Stromal cell of bone marrow (primary cell): ENCODE data around the gene HTR4.

Experiments used
- DNase-seq: peaks from one replicate; pipeline ENCODE4 v3.0.0-alpha.2; 2012; ENCODE audit warnings: low read depth

The HTR4 gene

DNA sequence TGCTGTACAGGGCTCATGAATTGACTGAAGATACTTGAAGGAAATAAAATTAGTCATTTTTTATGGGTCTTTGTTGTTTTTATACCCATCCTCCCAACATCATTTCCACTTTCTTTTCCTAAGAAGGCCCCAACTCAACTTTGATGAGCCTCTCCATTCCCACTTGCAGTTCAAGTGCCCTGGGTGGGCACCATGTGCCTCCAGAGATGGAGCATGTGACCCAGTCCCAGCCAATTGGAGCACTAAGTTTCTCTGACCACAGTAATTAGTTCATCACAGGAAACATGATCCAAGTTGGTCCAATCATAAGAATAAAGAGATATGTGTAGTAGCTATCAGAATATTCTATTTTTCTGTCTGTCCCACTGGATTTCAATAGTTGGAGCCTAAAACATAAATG lies 46.9 kb downstream of the HTR4 start:
- no peak for DNase-seq

DNA sequence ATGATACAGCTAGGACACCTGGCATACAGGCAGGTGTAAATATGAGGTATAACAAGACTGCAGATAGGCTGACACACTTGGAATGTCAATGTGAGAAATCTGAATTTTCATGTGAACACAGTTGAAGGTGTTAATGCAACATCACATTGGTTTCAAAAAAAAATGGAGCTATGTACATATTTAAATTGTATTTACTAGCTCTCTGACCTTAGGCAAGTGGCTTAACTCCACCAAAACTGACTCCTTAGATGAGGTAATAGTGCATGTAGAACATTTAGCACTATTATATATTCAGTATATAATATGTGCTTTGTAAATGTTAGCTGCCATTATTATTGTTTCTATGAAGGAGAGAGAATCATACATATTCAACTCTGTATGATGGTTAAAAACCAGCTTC lies 48.0 kb downstream of the HTR4 start:
- DNase-seq: no peak

DNA sequence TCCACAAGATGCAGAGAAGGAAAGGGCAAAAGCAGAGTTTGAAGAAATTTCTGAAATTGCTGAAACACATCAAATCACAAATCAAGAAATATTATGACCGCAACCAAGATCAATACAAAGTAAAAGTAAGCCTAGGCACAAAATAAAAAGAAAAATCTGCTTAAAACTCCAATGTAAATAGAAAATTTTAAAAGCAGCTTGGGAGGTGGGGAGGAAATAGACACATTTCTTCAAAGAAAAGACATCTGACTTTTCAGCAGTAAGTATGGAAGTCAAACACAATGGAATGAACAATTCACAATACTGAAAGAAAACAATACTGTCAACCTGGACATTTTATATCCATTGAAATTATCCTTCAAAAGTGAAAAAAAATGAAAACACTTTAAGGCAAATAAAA lies 55.1 kb downstream of the HTR4 start:
- DNase-seq: no peak

DNA sequence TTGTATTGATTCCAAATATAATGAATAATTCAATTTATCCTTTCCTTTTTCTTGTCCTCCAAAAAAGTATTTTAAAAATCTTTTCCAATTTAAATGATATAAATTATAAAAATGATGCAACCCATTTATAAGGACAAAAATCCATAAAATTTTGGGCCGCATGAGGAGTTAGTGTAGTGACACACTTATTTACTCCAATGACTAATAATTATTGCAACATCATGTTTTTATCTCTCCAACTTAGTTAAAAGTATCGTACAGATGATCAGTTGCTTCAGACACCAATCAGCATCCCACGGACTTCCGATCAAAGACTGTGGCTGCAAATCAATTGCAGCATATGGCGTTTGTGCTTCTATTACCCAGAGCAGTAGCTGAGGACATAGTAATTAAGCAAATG lies 58.6 kb downstream of the HTR4 start:
- DNase-seq: no peak

DNA sequence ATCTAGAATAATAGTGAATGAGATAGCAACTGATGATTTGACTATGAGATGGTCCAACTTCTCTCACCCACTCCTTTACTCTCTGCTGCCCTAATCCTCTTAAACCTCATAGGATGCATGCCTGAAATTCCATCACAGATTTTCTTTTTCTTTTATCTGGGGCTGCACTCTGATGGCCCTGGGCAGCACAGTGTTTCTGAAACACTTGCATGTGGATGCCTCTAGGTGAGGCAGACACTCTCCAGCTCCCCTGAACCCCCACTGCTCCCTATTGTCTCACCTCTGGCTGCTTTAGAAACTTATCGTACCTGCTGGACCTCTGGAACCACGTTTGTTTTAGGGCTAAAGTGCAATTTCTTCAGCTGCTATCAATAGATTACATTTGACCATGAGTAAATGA lies 67.5 kb downstream of the HTR4 start:
- DNase-seq: no peak

DNA sequence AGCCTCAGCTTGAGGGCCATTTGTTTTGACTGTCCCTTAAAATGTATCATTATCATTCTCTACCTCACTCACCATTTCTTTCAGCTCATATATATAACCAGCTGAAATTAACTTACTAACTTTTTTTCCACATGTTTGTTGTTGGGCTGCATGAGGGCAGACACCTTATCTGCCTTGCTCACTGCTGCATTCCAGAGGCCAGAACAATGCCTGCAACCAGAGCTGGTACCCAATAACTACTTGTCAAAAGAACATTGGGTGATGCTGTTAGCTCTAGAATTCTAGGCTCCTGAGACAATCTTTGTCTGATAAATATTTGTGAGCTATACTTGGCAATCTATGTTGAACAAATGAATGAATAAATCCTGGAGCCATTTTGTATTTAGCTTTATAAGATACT lies 68.3 kb downstream of the HTR4 start:
- DNase-seq: no peak

DNA sequence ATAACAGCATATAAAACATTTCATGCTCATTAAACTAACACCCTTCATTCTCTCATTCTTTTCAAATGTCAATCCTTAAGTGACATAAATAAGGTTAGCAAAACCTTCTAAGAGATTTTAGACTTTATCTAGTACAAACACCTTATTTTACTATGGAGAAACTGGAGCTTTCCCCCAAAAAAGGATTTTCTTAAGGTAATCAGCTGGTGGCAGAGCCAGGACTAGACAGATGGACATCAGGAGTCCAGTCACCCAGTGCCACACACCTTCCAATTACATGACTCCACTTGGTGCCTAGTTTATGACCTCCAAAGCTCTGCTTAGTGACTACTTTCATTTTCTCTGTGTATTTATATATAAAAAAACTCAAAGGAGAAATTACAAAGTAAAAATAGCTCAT lies 70.2 kb downstream of the HTR4 start:
- DNase-seq: no peak

DNA sequence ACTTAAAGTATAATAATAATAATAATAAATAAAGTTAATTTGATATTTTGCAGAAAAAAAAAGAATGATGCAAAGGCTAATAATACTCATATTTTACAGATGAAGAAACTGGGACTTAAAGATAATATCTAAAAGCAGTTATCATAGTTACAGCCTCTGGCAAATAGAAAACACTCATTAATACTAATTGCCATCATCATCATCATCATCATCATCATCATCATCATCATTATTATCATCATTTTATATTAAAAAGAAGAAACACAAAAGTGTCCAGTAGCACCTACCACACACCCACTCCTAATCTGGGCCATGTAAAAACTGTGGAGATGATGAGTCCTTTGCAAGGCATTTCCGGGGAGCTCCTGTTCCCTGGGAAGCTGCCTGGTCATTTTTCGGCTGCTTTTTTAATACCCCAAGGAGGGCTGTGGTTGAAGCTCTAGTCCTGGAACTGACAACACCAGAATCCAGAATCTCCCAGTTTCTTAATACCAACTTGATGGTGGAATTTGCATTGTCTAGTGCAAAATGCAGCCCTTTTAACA lies 70.8 kb downstream of the HTR4 start:
- DNase-seq: no peak

DNA sequence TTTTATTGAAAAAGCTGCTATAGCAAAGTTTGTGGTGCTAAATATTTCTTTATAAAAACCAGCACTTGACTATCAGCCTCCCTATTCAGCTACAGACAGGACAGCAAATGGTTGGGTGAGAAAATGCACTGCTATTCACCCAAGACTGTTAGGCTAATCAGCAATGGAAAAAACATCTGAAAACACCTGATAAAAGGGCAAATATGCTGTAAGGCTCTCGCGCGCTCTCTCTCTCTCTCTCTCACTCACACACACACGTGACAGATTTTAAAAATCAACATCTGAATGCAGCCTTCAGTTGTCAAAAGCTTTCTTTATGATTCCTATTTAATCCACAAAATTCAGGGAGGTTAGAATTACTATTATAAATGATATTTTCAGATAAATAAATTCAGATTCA lies 80.2 kb downstream of the HTR4 start:
- DNase-seq: no peak

DNA sequence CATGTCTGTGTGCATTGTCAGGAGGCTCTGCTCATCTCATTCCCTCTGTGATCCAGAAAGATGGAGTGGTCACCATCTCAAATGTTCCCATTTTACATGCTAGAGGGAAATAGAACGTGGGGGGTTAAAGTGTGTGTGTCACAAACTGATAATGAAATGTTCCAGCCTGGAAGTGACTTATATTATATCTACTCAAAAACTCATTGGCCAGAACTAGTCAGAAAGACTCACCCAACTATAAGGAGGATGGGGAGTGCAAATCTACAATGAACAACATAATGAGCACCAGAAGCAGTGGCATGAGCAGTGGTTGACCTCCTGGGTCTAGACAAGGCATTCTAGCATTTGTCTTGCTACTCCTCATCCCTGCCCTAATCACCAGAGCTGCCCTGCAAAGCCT lies 81.0 kb downstream of the HTR4 start:
- DNase-seq: no peak

DNA sequence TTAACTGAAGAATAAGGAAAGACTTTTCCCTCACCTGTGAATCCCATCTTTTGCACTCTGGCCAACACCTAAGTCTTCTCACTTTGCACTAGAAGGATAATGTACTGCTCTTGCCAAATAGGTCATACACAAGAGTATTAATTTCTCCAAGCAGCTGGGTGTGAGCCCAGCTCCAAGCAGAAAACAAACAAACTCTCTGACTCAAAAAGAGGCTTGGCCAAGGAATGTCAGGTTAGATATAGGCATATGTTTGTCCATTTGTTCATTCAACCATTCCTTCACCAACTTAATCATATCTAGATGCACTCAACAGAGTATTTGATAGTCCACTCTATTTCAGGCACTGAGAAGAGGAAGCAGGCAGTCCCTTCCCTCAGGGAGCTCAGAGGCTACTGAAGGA lies 84.4 kb downstream of the HTR4 start:
- DNase-seq: no peak

DNA sequence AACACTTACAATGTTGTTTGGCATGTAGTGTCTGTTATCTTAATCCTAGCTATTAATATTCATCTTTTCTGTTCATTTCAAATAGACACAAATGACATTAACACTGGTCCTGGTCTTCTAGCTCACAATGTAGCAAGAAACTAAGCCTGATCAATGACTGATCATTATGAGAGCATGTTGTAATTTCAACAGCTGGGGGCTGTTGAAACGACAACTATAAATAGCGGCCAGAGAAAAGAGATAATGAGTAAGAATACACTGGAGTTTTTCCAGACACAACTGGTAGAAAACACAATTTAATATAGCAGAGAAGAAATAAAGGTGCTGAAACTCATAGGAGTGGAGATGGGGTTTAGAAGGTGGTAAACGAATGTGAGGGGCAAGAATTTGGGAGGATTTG lies 89.2 kb downstream of the HTR4 start:
- DNase-seq: no peak

DNA sequence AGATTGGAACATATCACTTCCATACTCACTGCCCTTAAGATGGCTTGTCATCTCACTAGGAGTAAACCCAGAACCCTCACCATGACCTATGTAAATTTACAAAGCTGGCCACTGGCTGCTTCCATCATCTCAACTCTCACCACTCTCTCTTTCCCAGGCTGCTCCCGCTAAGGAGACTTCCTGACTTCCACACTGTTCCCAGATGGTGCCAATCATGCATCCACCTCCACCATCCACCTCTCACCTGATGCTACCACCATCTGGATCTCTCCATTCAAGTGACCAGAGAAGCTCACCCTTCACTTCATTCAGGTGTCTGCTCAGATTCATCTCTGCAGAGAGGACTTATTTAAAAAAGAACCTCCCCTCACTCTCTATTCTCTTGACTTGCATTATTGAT lies 91.3 kb downstream of the HTR4 start:
- no peak for DNase-seq

DNA sequence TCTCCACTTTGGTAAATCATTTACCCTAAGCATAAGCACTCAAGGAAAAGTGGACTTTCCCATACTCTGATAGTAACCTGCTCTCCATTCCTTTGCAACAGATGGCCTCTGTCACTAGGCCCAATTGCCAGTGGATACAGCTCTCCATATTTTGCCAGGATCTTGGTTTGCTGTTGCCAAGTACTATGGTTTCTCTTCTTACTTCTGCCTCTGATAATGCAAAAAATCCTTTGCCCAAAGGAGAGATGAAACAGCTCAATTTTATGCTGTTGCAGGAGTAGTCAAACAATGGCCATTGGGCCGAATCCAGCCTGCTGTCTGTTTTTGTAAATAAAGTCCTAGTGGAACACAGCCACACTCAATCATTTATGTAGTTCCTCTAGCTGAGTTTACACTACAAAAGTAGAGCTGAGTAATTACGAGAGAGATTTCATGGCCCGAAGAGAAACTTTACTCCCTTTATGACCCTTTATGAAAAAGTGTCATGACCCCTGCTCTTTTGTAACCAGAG lies 92.5 kb downstream of the HTR4 start:
- DNase-seq: no peak

DNA sequence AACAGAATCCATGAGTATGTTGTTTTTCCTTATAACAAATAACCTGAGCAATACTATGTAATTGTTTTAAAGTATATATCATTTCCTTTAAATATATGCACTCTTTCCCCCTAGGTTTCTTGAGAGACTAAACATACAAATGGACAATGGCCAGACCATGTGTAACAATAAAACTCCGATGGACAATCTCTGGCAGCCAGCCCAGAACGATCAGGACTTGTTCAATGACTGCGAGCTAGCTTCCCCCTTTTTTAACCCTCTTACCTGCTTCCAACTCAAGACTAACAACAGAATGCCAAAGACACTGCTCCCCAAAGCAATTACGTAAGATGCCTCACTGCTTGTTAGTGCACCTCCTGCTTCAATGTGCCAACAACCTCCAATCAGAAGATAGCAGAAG lies 94.9 kb downstream of the HTR4 start:
- DNase-seq: no peak

DNA sequence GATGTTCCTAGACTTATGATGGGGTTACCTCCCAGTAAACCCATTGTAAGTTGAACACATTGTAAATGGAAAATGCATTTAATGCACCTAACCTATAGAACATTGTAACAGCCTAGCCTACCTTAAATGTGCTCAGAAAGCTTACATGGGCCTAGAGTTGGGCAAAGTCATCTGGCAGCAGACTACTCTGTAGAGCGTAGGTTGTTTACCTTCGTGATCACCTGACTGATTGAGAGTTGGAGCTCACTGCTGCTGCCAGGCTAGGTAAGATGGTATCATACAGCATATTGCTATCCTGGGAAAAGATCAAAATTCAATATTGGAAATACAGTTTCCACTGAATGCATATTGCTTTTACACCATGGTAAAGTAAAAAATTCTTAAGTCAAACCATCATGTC lies 95.4 kb downstream of the HTR4 start:
- no peak for DNase-seq

DNA sequence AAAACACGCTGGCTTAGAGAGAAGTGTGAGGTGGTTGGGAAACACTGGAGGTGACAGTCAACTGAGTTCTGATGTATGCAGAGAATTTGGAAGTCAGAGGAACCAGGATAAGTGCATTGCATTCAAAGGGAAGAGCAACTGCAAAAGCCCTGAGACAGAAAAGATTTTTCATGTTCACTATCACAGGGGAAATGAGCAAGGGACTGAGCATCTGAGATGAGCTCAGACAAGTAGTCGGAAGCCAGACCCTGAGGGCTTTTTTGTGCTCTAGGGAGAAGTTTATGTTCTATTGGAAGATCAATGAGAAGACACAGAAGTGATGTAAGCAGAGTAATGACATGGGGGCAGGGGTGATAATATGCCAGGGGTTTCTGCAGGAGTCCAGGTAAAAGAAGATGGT lies 97.5 kb downstream of the HTR4 start:
- DNase-seq: no peak

DNA sequence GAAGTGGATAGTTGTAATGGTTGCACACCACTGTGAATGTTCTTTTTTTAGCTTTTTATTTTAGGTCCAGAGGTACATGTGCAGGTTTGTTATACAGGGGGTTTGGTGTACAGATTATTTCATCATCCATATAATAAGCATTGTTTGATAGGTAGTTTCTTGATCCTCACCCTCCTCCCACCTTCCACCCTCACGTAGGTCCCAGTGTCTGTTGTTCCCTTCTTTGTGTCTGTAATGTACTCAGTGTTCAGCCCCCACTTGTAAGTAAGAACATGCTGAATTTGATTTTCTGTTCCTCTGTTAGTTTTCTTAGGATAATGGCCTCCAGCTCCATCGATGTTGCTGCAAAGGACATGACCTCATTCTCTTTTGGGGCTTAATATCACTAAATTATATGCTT lies 99.7 kb downstream of the HTR4 start:
- DNase-seq: no peak

DNA sequence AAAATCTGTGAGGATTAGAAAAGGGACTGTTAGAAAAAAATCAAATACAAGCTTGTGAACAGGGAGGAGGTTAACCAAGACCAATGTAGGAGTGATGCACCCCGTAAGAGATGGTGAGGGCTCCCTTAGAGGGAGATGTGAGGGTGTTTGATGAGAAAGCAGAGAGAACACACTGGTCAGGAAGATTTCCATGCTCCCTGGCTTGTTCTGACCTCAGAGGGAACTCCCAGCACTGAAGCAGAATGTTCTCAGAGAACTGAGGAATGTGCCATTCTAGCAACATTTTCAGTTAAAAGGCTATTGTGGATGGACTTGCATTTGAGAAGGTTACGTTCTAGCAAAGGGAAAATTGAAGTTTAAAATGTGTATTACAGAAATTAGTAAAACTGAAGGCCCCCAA lies 110.6 kb downstream of the HTR4 start:
- DNase-seq: no peak

DNA sequence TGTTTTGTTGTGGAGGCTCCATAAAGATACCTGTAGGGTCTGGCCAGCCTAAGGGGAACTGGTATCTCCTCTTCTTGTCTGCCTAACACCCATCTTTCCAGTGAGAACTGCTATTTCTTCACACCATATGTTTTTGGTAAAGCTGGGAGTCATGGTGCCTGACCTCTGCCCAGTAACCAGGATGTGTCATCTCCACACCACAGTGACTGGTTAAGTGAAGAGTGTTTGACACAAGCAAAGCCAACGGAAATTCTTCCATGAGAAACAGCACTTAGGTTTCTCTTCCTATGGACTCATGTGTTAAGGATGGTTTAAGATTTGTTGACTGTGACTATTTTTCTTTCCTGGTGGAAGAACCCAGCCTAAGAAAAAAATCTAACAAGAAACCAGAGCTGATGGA lies 111.5 kb downstream of the HTR4 start:
- peak; percentile 44 for DNase-seq

DNA sequence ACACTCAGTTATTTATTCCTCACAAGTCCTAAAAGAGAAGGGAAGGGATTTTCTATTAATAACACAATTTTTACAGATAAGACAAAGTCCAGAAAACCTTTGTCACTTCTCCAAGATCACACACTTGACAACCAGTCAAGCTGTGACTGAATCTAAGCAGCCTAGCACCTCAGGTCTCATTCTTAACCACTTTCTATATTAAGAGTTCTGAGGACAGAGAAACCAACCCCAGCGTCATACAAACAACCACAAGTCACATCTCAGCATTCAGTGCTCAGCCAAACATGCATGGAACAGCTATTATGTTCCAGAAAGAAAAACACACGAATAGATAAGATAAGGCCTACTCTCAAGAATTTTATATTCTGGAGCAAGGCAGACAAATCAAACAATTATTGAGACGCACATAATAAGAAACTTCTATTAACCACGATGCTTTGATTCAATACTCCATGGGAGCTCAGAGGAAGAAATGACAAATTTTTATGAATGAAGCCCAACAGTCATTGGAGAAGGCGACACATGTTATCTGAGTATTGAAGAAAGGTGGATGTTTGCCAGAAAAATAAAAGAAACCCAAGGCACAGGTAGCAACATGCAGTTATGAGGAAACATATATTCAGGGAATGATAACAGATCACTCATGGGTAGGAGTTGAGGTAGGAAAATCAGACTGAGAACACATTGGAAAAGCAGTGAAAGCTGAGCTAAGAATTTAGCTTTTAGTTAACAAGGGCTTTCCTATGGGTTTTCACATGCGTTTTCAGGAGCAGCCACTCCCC lies 113.1 kb downstream of the HTR4 start:
- no peak for DNase-seq

DNA sequence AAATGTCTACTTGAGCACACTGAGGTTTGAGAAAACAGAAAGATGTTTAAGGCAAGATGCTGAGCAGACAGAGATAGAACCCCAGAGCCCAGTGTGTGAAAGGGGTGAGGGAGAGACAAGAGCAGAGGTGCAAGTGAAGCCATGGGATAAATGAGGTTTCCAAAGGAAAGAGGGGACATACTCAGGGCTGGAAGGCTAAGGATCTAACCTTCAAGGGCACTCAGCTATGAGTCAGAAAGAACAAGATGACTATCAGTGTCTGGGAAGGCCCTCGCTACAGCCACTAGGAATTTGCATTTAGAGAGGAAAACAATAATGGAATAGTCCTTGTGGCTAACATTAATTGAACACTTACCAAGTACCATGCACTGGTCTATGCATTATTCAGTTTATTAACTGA lies 113.7 kb downstream of the HTR4 start:
- no peak for DNase-seq

DNA sequence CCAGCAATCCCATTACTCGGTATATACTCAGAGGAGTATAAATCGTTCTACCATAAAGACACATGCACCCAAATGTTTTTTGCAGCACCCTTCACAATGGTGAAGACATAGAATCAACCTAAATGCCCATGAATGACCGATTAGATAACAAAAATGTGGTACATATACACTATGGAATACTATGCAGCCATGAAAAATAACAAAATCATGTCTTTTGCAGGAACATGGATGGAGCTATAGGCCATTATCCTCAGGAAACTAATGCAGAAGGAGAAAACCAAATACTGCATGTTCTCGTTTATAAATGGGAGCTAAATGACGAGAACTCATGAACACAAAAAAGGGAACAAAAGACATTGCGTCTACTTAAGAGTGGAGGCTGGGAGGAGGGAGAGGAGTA lies 114.5 kb downstream of the HTR4 start:
- no peak for DNase-seq

DNA sequence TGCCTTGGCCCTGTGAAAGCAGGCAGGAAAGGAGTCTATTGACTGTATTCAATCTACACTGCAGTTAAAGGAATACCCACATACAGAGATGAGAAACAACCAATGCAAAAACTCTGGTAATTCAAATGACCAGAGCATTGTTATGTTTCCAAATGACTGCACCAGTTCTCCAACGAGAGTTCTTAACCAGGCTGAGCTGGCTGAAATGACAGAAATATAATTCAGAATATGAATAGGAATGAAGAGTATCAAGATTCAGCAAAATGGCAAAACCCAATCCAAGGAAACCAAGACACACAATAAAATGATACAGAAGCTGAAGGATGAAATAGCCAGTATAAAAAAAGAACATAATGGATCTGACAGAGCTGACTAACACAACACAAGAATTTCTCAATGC lies 119.1 kb downstream of the HTR4 start:
- no peak for DNase-seq
